OCI-M2 (cell line): Measurements from ENCODE around the gene A3GALT2.

Experiments
- DNase-seq: peaks from one replicate; lab custom pipeline; 2025; ENCODE audit not compliant: unreplicated experiment; lab: John Stamatoyannopoulos, UW

The A3GALT2 gene

DNA sequence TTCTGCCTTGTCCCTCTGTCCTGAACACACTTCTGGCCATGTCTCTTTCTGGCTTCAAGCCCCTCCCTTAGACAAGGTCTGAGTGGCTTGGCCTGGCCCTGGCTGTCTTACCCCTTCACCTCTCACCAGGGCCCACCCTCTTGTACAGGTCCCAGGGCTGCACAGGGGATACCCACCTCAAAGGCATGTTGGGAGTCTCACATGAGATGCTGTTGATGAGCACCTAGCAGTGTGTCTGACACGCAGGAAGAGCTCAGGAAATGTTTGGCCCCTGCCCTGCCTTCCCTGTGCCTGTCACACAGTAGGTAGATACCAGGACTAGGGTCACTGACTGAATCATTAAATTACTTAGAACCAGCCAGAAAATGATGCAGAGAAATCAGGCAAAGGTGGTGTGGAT lies 48.0 kb downstream of the A3GALT2 start:
- no peak for DNase-seq

DNA sequence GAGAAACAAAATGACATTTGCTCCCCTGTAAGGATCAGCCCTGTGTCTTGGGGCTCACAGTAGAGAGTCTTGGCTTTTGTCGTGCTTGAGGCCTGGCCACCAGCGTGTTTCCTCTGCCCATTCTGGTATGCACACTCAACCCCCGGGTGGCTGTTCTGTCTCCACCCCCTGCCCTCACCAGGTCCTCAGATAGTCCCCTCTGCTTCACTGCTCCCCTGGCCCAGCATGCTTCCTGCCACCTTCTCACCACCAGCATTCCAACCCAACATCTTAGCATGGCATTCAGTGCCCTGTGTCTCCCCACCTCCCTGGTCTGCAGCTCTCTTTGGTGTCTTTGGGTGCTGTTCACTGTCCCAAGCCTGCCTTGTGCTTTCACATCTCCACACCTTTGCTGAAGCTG lies 48.4 kb downstream of the A3GALT2 start:
- DNase-seq: no peak

DNA sequence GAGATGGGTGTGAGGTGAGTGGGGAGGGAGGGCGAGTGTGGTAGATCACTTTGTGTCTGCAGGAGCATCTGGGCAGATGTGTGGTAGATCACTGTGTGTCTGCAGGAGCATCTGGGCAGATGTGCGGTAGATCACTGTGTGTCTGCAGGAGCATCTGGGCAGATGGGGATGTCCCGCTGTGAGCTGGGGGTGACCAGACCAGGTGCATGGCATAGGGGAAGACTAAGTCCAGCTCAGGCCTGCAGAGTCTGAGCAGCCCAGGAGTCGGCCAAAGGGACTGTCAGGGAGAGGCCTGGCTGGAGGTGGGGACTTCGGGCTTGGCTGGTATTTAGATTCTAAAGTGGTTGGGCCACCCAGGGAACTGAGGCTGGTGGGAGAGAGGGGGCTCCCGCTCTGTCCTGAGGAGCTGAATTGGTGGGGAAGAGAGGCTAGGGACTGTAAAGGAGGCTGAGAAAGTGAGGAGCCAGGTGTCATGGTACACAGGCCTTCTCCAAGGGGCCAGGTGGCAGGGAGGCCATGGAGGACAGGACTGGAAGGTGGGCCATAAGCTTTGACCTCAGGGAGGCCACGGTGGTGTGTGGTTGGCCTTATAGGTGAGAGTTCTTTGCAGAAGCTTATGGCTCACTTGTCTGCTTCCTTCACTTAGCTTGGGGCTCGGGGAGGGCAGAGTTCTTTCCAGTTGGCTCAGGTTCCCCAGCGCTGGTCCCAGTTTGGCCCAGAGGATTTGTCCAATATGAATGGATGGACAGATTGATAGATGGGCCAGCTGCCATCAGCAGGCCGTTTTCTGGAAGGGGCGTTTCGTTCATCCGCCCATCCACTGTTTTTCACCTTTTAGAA lies 49.0 kb downstream of the A3GALT2 start:
- DNase-seq: no peak

DNA sequence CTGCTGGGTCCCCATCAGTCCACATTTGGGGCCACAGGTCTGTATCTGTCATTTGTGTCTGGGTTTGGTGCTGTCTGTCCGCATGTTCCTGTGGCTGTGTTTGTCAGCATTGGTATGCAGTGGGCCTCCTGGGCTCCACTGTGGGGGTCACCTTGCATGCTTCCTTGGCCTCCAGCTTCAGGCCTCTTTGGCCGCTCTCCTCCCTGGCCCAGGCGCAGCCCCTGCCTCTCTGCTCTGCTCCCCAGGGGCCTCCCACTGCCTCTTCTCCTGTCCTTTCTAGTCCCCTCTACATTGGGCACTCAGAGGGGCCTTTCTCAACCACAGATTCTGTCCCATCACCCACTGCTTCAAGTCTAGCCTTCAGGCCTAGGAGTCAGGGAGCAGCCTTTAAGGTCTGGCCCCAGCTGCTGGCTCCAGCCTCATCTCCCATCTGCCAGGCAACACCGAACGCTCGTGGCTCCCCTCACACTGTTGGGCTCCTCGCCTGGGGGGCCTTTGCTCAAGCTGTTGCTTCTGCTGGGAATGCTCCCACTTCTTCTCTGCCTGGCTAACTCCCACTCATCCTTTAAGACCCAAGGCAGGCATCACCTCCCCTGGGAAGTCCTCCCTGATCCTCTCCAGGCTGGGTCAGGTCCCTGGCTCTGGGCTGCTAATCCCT lies 50.0 kb downstream of the A3GALT2 start:
- DNase-seq: no peak

DNA sequence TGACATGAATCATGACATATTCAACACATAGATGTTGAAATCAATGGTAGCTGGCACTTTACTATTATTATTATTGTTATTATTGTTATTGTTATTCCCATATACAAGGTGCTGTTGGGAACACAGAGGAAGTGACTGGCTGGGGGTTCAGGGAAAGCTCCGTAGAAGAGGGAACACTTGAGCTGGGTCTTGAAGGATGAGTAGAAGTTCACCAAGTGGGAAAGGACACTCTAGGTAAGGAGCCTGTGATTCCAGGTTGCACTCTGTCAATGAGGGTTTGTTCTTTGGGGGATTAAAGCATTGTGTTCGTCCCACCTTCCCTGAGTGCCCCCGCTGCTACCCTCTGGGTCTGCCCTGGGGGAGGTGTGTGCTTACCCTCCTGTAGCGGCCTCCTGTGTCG lies 50.5 kb downstream of the A3GALT2 start:
- DNase-seq: no peak

DNA sequence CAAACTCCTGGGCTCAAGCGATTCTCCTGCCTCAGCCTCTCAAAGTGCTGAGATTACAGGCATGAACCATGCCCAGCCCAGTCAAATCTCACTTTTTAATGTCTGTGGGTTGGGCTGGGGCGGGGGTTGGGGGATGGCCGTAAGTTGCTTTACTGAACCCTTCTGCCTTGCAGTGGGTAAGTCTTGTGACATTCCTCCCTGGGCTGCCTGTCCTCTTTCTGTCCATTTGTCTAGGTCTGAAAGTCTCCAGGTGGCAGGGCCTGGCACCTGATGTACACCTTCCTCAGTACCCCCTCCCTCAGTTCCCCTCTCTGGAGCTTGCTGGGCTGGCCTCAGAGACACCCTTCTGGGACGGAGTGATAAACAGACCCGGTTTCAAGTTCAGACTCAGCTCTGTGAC lies 51.3 kb downstream of the A3GALT2 start:
- no peak for DNase-seq

DNA sequence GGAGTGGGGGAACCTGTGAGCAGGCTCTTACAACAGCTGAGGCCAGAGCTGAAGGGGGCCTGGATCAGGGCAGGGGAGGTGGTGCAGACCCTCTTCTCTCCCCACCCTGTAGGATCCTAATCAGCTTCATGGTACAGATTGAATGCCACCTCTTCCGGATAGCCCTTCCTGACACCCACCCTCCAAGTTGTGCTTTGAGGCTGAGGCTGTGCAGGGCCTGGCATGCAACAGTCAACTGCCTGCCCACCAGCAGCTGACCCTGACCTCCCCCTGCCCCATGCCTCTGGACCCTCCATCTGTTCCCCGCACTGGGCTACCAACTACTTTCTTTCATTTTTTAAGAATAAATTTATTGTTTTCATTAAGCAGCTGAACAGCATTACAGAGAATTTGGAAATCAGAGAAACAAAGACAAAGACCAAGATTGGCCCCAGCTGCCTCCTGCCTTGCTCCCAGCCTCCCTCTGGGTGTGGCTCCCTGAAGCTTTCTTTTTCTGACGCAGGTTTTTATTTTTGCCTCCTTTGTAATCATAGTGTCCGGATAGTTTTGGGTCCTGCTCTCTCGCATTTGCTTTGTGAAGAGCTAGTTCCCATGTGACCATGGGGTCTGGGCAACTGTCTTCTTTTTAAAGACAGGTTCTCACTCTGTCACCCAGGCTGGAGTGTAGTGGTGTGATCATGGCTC lies 51.8 kb downstream of the A3GALT2 start:
- DNase-seq: no peak

DNA sequence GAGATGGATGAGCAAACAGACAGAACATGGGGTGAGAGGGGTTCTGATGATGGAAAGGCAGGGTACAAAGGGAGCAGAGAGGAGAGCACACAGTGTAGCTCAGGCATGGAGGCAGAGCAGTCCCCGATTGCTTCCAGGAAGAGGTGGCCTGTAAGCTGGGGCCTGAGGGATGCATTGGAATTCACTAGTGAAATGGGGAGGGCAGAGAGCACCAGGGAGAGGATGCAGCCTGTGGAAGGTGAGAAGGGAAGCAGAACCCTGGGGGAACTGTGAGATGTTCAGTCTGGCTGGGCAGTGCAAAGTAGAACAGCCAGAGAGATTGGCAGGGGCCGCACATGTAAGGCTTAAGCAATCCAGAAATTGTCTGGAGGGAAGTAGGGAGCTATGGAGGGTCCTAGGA lies 52.4 kb downstream of the A3GALT2 start:
- no peak for DNase-seq

DNA sequence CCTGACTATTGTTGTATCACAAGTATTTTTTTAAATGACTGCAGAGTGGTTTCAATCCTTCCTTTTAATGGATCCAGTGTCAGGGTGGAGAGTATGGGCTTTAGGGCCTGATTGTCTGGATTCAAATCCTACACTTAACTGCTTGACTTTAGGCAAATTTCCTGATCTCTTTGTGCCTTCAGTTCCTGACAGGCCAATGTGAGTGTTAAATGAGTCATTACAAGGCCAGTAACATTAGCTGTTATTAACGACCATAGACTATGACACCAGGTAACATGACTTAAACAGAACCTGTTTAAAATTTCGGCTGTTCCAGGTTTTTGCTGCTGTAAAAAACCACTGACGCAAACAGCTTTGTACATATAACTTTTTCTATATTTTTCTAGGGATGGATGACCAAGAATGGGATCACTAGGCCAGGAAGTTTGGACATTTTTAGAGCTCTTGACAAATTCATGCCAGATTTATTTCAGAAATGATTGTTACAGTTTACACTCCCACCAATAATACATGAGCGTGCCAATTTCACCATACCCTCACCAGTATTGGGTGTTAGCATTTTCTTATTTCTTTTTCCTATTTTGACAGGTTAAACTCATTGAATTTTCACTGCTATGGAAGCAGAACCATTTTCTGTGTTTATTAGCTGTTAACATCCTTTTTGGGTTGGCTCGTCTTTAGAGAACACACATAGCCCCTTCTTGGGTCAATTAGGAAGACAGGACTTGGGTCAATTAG lies 53.3 kb downstream of the A3GALT2 start:
- no peak for DNase-seq

DNA sequence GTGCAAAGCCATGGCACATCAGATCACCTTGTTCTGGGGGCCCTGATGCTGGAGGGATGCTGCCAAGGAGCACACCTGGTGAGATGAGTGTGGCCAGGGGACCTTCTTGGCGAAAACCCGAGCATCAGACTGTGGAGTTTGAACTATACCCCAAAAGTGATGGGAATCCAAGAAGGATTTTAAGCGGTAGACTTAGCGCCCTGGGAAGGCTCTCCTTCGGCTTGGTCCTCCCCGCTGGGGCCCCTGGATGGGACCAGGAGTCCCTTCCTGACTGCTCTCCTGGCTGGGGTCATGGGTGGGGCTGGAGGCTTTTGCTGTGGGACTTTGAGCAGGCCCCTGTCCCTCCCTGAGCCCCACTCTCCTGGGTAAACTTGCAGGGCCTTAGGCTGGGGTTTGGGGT lies 54.1 kb downstream of the A3GALT2 start:
- DNase-seq: no peak

DNA sequence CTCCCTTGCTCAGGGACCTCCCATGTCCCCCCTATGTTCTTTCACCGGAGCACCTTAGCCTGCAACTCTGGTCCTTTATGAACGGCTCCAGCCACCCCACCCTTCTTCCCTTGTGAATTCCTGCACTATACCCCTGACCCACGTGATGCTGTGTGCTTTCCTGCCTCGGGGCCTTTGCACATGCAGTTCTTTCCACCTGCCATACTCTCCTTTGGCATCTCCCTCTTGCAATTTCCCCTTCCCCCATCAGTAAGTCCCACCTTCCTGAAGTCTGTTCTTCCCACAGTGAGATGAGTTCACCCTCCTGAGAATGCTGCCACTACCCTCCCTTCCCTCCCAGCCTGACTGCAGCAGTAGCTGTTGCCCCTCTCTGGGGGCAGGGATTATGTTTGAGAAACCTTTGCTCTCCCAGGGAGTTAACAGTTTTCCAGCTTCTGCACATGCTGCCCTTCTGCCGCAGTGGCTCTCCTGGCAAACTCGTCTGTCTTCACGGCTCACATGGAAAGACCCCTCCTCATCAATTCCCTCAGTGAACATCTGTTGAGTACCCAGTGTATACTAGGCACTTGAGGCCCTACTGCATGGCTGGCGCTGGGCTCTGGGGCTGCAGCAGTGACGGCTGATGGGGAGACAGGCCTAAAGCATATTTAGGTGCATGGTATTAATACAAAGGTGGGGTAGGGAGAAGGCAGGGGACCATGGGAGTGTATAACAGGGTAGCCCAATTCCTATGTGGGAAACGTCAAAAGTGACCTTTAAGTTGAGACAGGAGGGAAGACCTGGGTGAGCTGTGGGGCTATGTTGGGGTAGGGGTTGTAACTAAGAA lies 54.9 kb downstream of the A3GALT2 start:
- no peak for DNase-seq

DNA sequence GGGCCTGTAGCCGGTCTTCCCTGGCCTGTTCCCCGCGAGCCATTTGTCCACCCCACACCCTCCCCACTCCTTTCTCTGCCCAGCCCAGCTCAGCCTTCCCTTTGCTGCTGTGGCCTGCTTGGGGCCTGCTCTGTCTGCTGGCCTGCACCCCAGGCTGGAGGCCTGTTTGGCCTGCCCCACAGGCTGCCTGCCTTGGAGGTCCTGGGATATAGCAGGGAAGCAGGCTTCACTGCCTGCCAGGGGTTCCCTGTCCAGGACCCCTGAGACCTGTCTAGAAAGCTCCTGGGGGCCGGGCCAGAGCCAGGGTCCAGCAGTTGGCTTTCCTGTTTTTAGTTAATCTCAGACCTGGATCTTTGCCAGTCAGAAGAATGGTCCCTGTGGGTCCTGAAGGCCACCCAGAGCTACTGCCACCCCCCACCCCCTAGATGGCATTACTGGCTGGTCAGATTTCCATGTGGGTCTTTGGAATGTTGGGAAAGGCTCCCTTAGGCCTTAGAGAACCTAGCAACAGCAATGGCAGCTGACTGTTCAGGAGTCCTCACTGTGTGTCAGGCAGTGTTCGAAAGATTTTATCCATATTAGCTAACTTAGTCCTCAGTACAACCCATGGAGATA lies 56.9 kb downstream of the A3GALT2 start:
- DNase-seq: no peak

DNA sequence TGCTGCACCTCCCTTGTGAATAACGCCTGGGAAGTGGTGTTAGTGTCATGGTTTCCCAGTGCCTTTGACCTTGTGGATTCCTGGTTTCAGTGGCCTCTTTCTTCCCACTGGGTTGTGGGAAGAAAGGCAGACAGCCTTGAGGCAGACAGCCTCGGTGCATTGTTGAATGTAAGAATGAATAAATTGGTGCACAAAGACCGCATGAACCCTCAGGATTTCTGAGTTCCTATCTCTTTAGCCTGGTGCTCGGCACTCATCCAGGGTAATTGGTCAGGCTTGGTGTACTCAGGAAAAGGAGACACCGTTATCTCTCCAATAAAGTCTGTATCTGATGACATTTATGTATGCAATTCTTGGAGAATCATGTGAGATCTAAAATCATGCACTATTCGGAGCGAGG lies 59.6 kb downstream of the A3GALT2 start:
- no peak for DNase-seq

DNA sequence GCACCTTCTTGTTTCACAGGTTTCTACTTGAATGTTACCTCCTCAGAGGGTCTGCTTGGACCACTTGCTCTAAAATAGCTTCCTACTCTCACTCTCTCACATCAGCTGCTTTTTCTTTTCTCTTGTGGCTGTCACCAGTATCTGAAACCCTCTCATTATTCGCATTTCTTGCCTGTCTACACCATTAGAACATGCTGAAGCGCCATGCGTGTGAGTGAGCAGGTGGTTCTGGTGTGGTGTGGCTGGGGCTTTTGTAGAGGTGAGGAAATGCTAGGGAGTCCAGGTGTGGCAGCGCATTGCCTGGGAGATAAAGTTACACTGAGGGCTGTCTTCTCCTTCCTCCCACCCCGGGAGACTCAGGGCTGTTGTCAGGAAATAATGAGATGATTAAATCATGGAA lies 60.5 kb downstream of the A3GALT2 start:
- no peak for DNase-seq

DNA sequence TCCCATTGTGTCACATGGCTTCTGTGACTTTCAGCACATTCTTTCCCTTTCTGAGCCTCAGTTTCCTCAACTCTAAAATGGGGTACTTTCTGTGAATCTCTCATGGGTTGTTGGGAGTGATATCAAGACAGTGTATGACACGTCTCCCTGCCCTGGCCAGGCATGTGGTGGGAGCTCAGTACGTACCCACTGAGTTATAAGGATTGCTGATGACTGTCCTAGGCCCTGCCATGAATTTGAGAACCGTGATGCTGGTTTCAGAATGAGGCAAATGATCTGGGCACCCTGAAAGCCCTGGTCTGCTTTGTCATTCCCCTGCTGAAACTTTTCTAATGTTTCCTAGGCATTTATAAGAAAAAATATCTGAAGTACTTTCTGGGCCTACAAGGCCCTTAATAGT lies 61.0 kb downstream of the A3GALT2 start:
- DNase-seq: no peak

DNA sequence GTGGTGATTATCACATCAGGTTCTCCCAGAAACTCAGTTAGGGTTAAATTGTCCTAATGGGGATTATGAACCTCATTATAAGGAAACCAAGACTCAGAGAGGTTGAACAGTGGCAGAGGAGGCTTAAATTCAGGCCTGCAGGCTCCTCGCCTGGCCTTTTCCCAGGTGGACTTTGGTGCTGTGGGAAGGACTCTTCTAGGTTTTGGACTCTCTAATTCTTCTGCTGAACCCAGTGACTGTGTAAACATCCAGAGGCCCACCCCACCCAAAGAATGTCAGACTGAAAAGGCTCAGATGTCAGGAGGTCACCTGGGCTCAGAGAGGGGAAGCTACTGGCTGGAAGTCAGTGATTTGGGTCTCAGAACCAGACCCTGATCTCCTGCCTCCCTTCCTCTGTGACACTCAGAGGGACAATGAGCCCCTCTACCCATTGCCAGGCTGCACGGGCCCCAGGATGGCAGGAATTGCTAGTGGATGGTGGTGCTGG lies 62.1 kb downstream of the A3GALT2 start:
- no peak for DNase-seq

DNA sequence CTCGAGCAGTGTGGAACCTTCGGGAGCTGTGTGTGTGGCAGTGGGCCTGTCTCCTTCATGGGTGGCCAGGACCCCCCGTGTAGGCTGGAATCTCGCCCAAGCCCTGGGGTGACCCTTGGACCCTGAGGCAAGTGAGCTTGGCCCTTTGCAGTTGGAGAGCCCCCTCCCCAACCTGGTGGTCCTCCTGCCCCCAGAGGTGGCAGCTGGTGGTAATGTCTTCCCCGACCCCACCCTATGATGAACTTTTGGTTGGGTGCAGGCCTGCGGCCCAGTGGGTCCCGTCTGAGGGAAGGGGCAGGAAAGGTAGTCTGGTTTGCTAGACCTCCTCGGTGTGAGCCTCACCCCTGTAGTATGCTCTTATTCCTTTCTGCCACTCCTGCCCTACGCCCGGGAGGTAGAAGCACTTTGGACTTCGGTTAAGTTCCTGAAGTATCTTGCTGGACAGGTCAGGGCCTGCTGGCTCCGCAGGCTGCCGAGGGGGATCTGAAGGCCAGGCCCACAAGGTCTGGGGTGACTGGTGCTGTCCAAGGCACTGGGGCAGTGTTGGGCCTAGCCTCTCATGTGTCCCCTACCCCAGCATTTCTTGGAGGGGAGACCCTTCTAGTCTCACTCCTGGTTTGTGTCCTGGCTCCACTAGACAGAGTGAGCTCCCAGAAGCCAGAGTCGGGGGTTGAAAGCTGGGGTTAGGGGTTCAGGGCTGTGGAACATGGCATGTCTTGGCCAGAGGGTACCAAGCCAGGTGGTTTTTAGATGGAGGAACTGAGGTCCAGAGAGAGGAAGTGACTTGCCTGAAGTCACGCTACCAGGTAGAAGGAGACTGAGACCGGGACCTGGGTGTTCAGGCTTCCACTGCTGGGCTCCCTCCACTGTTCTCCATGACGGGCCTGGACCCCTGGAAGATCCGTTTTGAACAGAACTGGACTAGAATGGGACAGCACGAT lies 62.9 kb downstream of the A3GALT2 start:
- DNase-seq: no peak

DNA sequence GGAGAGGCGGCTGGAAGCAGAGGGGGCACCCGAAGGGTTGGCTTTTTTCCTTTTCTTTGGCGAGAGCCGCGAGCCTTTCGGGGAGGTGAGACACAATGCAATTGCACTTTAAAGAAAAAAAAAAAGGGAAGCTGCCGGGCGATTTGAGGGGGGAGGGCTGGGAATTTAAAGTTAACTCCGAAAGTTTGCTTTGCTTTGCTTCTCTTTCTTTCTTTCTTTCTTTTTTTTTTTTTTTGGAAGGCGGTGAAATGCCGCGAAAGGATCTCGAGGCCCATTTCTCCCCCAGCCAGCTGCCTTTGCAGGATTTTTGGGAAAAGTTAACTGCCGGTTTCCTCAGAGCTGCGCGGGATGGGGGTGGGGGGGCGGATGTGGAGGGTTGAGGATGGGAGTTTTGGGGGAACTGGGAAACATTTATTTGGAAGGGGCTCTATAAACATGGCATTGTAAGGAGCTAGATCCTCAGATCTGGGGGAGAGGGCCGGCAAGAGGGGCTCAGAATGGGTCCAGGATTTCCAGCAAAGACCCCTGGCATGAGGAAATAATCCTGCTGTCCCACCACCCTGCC lies 63.6 kb downstream of the A3GALT2 start:
- no peak for DNase-seq
